Esophagus muscularis mucosa (tissue), 4 donors: ENCODE measurements around the gene ATP5PD.
"Not testable (repeated sequence)": the region's sequence is repeated elsewhere in the genome, so short reads cannot be mapped to it uniquely, and the experiment has no call there.

ENCODE experiments used
- CTCF ChIP-seq, 3 experiments: fragments of 200-600 bp in 2 of 3; fragments of 450-650 bp in 1 of 3; sonication (generic) in 2 of 3; IDR thresholded peaks; one replicate each; pipeline ENCODE4 v1.5.1; 2017 to 2019; ENCODE audit warnings: antibody characterized with exemption in 3 of 3, mild to moderate bottlenecking in 2 of 3, moderate library complexity in 1 of 3
- EP300 ChIP-seq: sonication (generic); formaldehyde crosslinking; IDR thresholded peaks from one replicate; pipeline ENCODE4 v1.6.1; 2017; ENCODE audit warnings: antibody characterized with exemption
- POLR2A ChIP-seq: fragments of 450-650 bp; IDR thresholded peaks from one replicate; pipeline ENCODE4 v1.6.1; 2017; ENCODE audit warnings: antibody characterized with exemption, moderate library complexity, mild to moderate bottlenecking, low read depth
- POLR2AphosphoS5 ChIP-seq, 2 donors: sonication (generic); formaldehyde crosslinking; IDR thresholded peaks; one replicate each; pipeline ENCODE4 v1.6.1; 2017; ENCODE audit warnings: antibody characterized with exemption in 2 of 2

GRCh38 chr17:75006084-75006483 is 40.7 kb downstream of the ATP5PD start:
- not testable (repeated sequence) for TF ChIP-seq EP300; POLR2A; CTCF (IDR thresholded peaks at IDR 0.05); POLR2AphosphoS5 (IDR thresholded peaks at IDR 0.05)
